PFSK-1 (cell line): ENCODE data around the gene ZBTB16.

Source experiments
- FOXP2 ChIP-seq: optimal IDR thresholded peaks from 2 replicates; pipeline ENCODE3; 2011; ENCODE audit warnings: borderline replicate concordance, control low read depth, inconsistent platforms; ENCODE audit not compliant: insufficient read depth; ENCODE audit errors: extremely low read length, extremely low read depth
- POLR2AphosphoS5 ChIP-seq: IDR thresholded peaks from 2 replicates; pipeline ENCODE4 v1.6.1; 2012; ENCODE audit warnings: low read depth, mild to moderate bottlenecking, control low read depth, low read length, moderate library complexity
- TAF1 ChIP-seq: IDR thresholded peaks from 2 replicates; pipeline ENCODE4 v1.6.1; 2012; ENCODE audit warnings: low read length, control low read depth, borderline replicate concordance; ENCODE audit not compliant: insufficient read depth
- TF ChIP-seq, protein P1 (sequence below), 2 experiments: IDR thresholded peaks; 2 replicates each; pipeline versions ENCODE4 v1.6.1 to v1.8.0; 2011 to 2012; ENCODE audit warnings: low read depth in 2 of 2, low read length in 2 of 2, control low read depth in 1 of 2, inconsistent platforms in 1 of 2, mild to moderate bottlenecking in 1 of 2, moderate library complexity in 1 of 2; ENCODE audit not compliant: insufficient read depth in 1 of 2

DNA sequence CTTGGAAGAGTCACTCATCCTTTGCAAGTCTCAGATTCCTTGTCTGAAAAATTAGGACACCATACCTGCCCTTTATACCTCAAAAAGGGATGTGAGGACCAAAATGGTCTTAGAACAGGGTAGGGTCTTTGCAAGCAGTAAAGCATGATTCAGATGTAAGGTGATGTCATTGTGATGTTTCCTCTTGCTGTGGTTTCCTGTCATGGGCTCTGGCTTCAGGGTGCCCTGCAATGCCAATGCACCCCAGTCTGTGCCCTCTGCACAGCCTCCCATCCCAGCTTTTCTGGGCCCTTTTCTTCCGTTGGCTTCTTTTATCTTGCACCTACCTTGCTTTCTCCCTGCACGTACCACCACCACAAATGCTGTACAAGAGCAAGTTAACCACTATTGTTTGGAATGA is 148.9 kb downstream of the ZBTB16 start:
- TF ChIP-seq TAF1 (no peak), POLR2AphosphoS5 (no peak), FOXP2 (no peak)
- TF ChIP-seq, protein P1, sequence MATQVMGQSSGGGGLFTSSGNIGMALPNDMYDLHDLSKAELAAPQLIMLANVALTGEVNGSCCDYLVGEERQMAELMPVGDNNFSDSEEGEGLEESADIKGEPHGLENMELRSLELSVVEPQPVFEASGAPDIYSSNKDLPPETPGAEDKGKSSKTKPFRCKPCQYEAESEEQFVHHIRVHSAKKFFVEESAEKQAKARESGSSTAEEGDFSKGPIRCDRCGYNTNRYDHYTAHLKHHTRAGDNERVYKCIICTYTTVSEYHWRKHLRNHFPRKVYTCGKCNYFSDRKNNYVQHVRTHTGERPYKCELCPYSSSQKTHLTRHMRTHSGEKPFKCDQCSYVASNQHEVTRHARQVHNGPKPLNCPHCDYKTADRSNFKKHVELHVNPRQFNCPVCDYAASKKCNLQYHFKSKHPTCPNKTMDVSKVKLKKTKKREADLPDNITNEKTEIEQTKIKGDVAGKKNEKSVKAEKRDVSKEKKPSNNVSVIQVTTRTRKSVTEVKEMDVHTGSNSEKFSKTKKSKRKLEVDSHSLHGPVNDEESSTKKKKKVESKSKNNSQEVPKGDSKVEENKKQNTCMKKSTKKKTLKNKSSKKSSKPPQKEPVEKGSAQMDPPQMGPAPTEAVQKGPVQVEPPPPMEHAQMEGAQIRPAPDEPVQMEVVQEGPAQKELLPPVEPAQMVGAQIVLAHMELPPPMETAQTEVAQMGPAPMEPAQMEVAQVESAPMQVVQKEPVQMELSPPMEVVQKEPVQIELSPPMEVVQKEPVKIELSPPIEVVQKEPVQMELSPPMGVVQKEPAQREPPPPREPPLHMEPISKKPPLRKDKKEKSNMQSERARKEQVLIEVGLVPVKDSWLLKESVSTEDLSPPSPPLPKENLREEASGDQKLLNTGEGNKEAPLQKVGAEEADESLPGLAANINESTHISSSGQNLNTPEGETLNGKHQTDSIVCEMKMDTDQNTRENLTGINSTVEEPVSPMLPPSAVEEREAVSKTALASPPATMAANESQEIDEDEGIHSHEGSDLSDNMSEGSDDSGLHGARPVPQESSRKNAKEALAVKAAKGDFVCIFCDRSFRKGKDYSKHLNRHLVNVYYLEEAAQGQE (IDR thresholded peaks at IDR 0.05; ENCODE audit: insufficient read depth in 1 of 2, low read depth in 2 of 2, low read length in 2 of 2), result no peak
